NCI-H748 treated with DMSO at 0.1 percent for 48 hours (cell line): ENCODE data around the gene ADAMTS17.

Source experiments
- DNase-seq: peaks from one replicate; lab custom pipeline; 2025; lab: John Stamatoyannopoulos, UW

ADAMTS17 gene

GRCh38 chr15:100022391-100022790, 319.4 kb downstream of the ADAMTS17 start:
- no peak for DNase-seq

GRCh38 chr15:100021653-100022052, 320.1 kb downstream of the ADAMTS17 start:
- DNase-seq = no peak

- DNase-seq = no peak
These were observed 321.2 kb downstream of the ADAMTS17 start for GRCh38 chr15:100020614-100021013.

GRCh38 chr15:100020189-100020588, 321.6 kb downstream of the ADAMTS17 start:
- DNase-seq = no peak

GRCh38 chr15:100019601-100020000, 322.2 kb downstream of the ADAMTS17 start:
- DNase-seq = no peak

- DNase-seq = no peak
These were observed 323.6 kb downstream of the ADAMTS17 start for GRCh38 chr15:100018191-100018590.

GRCh38 chr15:100017140-100017539, 324.6 kb downstream of the ADAMTS17 start:
- no peak for DNase-seq

- DNase-seq = no peak
These were observed 325.1 kb downstream of the ADAMTS17 start for GRCh38 chr15:100016632-100017031.

- DNase-seq = no peak
These were observed 330.5 kb downstream of the ADAMTS17 start for GRCh38 chr15:100011235-100011634.

- no peak for DNase-seq
These were observed 332.4 kb downstream of the ADAMTS17 start for GRCh38 chr15:100009372-100009771.

- no peak for DNase-seq
These were observed 333.5 kb downstream of the ADAMTS17 start for GRCh38 chr15:100008258-100008657.

- DNase-seq = no peak
These were observed 334.2 kb downstream of the ADAMTS17 start for GRCh38 chr15:100007609-100008008.

- no peak for DNase-seq
These were observed 336.1 kb downstream of the ADAMTS17 start for GRCh38 chr15:100005715-100006114.

- no peak for DNase-seq
These were observed 336.8 kb downstream of the ADAMTS17 start for GRCh38 chr15:100005013-100005412.

- DNase-seq = no peak
These were observed 338.8 kb downstream of the ADAMTS17 start for GRCh38 chr15:100002787-100003536.

- DNase-seq = no peak
These were observed 339.6 kb downstream of the ADAMTS17 start for GRCh38 chr15:100002086-100002620.

GRCh38 chr15:100001405-100001804, 340.4 kb downstream of the ADAMTS17 start:
- no peak for DNase-seq

- DNase-seq = no peak
These were observed 342.3 kb downstream of the ADAMTS17 start for GRCh38 chr15:99999282-100000070.

GRCh38 chr15:99998661-99999101, 343.1 kb downstream of the ADAMTS17 start:
- no peak for DNase-seq

- DNase-seq = no peak
These were observed 344.6 kb downstream of the ADAMTS17 start for GRCh38 chr15:99997112-99997651.

GRCh38 chr15:99996660-99997059, 345.1 kb downstream of the ADAMTS17 start:
- DNase-seq = no peak

- DNase-seq = no peak
These were observed 346.2 kb downstream of the ADAMTS17 start for GRCh38 chr15:99995543-99995942.

GRCh38 chr15:99994849-99995248, 346.9 kb downstream of the ADAMTS17 start:
- DNase-seq = no peak
